LNCaP clone FGC (cell line): ENCODE measurements around the gene ZNF423.

ENCODE experiments used
- DNase-seq: peaks from one replicate; pipeline ENCODE4 v3.0.0-alpha.2; 2011; ENCODE audit warnings: low read depth
- H3K4me3 ChIP-seq: 2 replicates; pipeline ENCODE4 v1.5.1; 2011; ENCODE audit warnings: mild to moderate bottlenecking, low read depth, low read length, control low read depth
- TF ChIP-seq, protein P1 (sequence below): IDR thresholded peaks from 2 replicates; pipeline ENCODE4 v1.5.1; 2012; ENCODE audit warnings: mild to moderate bottlenecking; ENCODE audit not compliant: control insufficient read depth, insufficient read depth; ENCODE audit errors: extremely low read depth

Gene ZNF423

DNA sequence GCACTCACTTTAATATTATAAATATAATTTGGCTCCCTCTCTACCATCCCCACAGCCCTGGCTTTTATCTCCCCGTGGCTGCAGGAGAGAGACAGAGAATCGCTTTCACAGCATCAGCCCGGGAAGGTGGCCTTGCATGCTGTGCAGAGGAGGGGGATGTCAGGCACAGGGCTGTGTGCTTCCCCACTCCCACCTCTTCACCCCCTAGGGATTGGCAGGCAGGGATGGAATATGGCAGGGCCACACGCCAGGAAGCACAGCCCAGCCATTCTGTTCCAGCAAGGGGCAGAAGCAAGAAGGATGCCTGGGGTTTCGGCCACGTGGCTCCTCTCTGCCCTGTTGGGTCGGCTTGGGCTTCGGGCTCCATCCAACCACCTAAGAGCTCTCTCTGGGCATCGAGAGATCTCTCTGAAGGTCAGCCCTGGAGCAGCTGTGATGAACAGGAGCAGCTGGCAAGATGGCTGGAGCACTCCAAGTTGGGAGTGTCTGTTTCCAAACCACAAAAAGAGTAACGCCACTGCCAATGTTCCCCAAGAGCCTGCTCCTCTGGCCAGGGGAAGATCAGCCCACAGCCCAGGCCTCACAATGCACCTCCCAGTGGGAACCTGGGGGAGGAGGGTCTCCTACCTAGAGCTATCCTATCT lies 259.1 kb downstream of the ZNF423 start:
- no peak overlapping the region for H3K4me3 ChIP-seq

DNA sequence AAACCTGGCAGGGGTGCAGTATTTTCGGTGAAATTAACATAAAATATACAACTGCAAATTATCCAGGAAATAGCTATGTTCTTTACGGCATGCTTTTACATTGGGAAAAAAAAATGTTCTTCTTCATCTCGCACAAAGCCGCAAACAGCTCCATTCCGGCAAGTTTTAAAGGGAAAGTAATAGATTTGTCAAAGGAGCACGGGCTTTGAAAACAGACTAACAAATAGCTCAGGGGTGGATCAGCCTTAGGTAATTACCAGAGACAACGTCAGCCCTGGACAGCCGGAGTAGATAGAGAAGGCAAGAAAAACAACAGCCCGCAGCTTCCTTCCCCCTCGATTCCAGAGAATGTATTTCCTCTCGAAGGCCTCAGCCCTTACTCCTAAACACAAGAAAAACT lies 259.8 kb downstream of the ZNF423 start:
- TF ChIP-seq, protein P1, sequence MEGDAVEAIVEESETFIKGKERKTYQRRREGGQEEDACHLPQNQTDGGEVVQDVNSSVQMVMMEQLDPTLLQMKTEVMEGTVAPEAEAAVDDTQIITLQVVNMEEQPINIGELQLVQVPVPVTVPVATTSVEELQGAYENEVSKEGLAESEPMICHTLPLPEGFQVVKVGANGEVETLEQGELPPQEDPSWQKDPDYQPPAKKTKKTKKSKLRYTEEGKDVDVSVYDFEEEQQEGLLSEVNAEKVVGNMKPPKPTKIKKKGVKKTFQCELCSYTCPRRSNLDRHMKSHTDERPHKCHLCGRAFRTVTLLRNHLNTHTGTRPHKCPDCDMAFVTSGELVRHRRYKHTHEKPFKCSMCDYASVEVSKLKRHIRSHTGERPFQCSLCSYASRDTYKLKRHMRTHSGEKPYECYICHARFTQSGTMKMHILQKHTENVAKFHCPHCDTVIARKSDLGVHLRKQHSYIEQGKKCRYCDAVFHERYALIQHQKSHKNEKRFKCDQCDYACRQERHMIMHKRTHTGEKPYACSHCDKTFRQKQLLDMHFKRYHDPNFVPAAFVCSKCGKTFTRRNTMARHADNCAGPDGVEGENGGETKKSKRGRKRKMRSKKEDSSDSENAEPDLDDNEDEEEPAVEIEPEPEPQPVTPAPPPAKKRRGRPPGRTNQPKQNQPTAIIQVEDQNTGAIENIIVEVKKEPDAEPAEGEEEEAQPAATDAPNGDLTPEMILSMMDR: no peak
- no peak overlapping the region for H3K4me3 ChIP-seq
- no peak for DNase-seq

More for the DNA sequence above, 259.1 kb downstream of the ZNF423 start:
- TF ChIP-seq, protein P1: no peak
- DNase-seq: no peak

DNA sequence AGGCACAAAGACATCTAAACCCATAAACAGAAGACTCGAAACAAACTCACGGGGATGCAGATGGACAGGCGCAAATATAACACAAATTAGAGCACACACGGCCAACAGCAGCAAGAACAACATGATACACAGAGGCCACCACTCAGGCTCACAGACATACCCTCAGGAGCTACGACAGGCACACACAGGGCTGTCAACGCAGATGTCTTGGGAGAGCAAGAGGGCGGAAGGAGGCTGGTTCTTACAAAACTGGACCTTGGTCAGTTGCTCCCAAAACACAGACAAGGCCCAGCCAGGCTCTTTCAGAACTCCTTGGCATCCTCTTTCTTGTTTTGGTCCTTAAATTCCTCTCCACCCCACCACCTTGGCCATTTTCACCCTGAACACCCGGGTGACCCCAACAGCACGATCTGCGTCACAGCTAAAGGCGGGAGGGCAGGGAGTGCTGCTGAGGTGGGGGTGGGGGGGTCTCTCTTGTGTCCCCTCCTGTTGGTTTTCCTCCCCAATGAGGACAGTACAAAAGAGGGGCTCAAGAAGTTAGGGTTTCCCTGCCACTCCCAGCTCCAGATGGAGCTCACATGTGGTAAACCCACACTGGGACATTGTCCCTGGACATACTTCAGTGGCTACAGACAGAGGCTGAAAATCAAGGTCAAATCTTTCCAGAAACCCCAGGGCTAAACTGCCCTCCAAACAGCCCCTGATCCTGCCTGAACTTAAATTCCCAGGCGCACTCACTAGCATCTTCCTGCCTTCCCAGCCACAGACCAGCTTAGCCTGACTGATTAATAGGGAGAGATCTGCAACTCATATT lies 261.0 kb downstream of the ZNF423 start:
- no peak for DNase-seq
- no peak overlapping the region for H3K4me3 ChIP-seq
- TF ChIP-seq, protein P1: no peak

DNA sequence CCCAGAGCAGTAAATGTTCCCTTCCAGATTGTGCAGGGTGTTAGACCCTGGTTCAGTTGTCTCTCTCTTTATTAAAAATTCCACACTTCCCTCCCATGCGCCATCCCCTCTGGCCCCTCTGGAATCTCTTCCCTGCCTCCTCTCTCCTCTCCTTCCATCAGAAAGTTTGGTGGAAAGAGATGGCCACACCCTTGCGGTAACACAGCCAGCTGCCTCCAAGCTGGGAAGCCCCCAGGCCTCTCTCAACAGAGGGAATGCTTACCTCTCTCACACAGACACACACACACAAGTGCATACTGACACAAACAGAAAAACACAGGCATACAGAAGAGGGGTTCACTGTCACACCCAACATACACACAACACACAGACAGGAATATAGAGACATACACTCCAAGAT lies 261.8 kb downstream of the ZNF423 start:
- TF ChIP-seq, protein P1: no peak
- no peak for DNase-seq
- no peak overlapping the region for H3K4me3 ChIP-seq

DNA sequence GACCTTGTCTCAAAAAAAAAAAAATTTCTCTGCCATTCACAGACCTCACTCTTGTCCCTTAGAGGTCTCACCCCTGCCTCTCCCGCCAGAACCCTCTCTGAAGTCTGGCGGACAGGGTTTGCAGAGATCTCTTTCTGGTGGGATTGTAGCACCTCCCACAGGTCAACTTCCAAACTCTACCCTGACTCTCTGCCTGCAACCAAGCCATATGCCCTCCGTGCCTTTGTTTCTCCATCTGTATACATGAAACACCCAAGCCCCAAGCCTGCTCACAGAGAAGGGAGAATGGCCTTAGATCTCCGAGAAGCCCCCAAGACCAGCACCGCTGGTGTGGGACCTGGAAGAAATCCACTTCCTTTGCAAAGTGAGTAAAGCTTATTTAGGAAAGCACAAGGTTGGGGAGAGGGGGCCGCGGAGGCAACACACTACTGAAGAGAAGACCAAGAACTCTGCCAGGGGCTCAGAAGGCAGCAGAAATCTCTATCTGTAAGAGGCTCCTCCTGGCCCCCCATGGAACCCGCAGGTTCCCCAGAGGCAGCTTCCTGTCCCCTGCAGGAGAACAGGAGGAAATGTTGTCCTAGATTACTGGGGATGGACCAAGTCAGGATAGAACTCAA lies 262.4 kb downstream of the ZNF423 start:
- no peak for DNase-seq
- TF ChIP-seq, protein P1: no peak

DNA sequence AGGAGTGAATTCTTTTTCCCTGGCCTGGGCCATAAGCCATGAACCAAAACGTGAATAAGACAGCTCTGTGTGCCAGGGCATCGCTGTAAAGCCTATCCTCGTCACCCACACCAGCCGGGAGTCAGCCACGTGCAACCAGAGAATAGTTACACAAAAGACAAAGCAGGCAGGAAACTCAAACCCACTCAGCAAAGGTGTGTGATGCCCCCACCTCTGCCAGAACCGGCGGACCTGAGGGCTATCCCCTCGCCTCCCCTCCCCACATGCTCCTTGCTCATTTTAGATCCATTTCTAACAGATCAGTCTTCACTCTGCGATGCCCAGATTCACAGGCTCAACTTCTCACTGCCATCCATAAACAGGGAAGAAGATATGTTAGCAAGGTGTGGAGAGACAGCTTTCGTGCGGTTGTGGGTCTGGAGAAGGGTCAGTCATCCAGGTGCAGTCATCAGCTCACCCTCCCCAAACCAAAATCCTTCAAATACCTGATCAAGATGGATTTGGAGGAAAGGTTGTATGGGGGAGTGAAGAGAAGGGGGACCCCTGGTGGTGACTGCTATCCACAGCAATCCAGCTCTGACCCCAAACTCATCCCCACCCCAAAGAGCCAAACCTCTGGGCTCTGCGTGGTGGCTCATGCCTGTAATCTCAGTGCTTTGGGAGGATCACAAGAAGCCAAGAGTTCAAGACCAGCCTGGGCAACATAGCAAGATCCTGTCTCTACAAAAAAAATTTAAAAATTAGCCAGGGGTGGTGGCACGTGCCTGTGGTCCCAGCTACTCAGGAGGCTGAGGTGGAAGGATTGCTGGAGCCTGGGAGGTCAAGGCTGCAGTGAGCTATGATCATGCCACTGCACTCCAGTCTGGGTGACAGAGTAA lies 263.1 kb downstream of the ZNF423 start:
- TF ChIP-seq, protein P1: peak; percentile 72
- no peak for DNase-seq
- no peak overlapping the region for H3K4me3 ChIP-seq

More for the DNA sequence above, 262.4 kb downstream of the ZNF423 start:
- H3K4me3 ChIP-seq: no peak overlapping the region
